Cortex of kidney (tissue), 1 donor: ENCODE data around the gene ZNF654.
"Not testable (repeated sequence)": the region's sequence is repeated elsewhere in the genome, so short reads cannot be mapped to it uniquely, and the experiment has no call there.

ENCODE experiments used
- DNase-seq: peaks from one replicate; lab custom pipeline; 2025; lab: John Stamatoyannopoulos, UW

ZNF654 gene

GRCh38 chr3:88058581-88059379 is at the start of gene ZNF654, which contains the start of gene CGGBP1:
Gene ZNF654, plus strand, starts transcription at chr3:88059255. Its CDS starts 65 bp downstream, at chr3:88059320.
Gene CGGBP1, minus strand, starts transcription at chr3:88059005. Its CDS starts 3,029 bp downstream, at chr3:88055976.
- DNase-seq = peak; percentile 93

GRCh38 chr3:88010810-88011209 is 48.2 kb upstream of the ZNF654 start:
- DNase-seq = no peak

GRCh38 chr3:88013592-88013991 is 45.5 kb upstream of the ZNF654 start:
- DNase-seq = no peak

- not testable (repeated sequence) for DNase-seq
Measured at GRCh38 chr3:88015656-88016055, 43.4 kb upstream of the ZNF654 start.

GRCh38 chr3:88019024-88019423 is 40.0 kb upstream of the ZNF654 start:
- DNase-seq = no peak

- DNase-seq = no peak
Measured at GRCh38 chr3:88025001-88025552, 34.0 kb upstream of the ZNF654 start.

- DNase-seq = no peak
Measured at GRCh38 chr3:88028876-88029275, 30.2 kb upstream of the ZNF654 start.

- DNase-seq = no peak
Measured at GRCh38 chr3:88030210-88030609, 28.8 kb upstream of the ZNF654 start.

GRCh38 chr3:88031642-88032077 is 27.4 kb upstream of the ZNF654 start:
- DNase-seq = no peak

GRCh38 chr3:88032245-88032644 is 26.8 kb upstream of the ZNF654 start:
- DNase-seq = no peak

GRCh38 chr3:88033079-88033478 is 26.0 kb upstream of the ZNF654 start:
- no peak for DNase-seq

GRCh38 chr3:88033808-88034207 is 25.2 kb upstream of the ZNF654 start:
- DNase-seq = no peak

- no peak for DNase-seq
Measured at GRCh38 chr3:88034491-88035275, 24.4 kb upstream of the ZNF654 start.

GRCh38 chr3:88036221-88036620 is 22.8 kb upstream of the ZNF654 start:
- no peak for DNase-seq

GRCh38 chr3:88038566-88038965 is 20.5 kb upstream of the ZNF654 start:
- no peak for DNase-seq

- DNase-seq = no peak
Measured at GRCh38 chr3:88040529-88040928, 18.5 kb upstream of the ZNF654 start.

- DNase-seq = no peak
Measured at GRCh38 chr3:88041005-88041404, 18.1 kb upstream of the ZNF654 start.

- DNase-seq = no peak
Measured at GRCh38 chr3:88044411-88044810, 14.6 kb upstream of the ZNF654 start.

- DNase-seq = no peak
Measured at GRCh38 chr3:88046766-88047165, 12.3 kb upstream of the ZNF654 start.

GRCh38 chr3:88057630-88058305 is 1.3 kb upstream of the ZNF654 start:
- no peak for DNase-seq

- no peak for DNase-seq
Measured at GRCh38 chr3:88058306-88058580, 812 bp upstream of the ZNF654 start.

- no peak for DNase-seq
Measured at GRCh38 chr3:88059380-88060170, 520 bp downstream of the ZNF654 start.
